MM.1S (cell line): Measurements from ENCODE around the gene SAE1.

Experiments
- DNase-seq: peaks from one replicate; pipeline ENCODE4 v3.0.0-alpha.2; 2015
- H2AFZ ChIP-seq: fragments of 300-600 bp; sonication (generic); 2 replicates; pipeline ENCODE4 v1.6.0; 2016; ENCODE audit warnings: antibody characterized with exemption, low read length
- H3F3A ChIP-seq: fragments of 300-600 bp; sonication (generic); 2 replicates; pipeline ENCODE4 v1.6.1; 2016; ENCODE audit warnings: mild to moderate bottlenecking, antibody characterized with exemption, low read length, moderate library complexity, mixed read lengths; ENCODE audit not compliant: insufficient read depth
- H3K27ac ChIP-seq: fragments of 300-600 bp; sonication (generic); 2 replicates; pipeline ENCODE4 v1.5.1; 2016; ENCODE audit warnings: mild to moderate bottlenecking, low read length
- H3K27me3 ChIP-seq: fragments of 300-600 bp; sonication (generic); replicated peaks from 2 replicates; pipeline ENCODE4 v1.6.0; 2016; ENCODE audit warnings: low read length; ENCODE audit not compliant: insufficient read depth
- H3K36me3 ChIP-seq: fragments of 300-600 bp; sonication (generic); replicated peaks from 2 replicates; pipeline ENCODE4 v1.6.1; 2016; ENCODE audit warnings: mild to moderate bottlenecking, low read length, mixed read lengths; ENCODE audit not compliant: insufficient read depth
- H3K4me1 ChIP-seq: fragments of 300-600 bp; sonication (generic); 2 replicates; pipeline ENCODE4 v1.6.1; 2016; ENCODE audit warnings: low read length, mixed read lengths
- H3K4me2 ChIP-seq: fragments of 300-600 bp; sonication (generic); 2 replicates; pipeline ENCODE4 v1.6.0; 2016; ENCODE audit warnings: low read depth, low read length
- H3K4me3 ChIP-seq: fragments of 300-600 bp; sonication (generic); 2 replicates; pipeline ENCODE4 v1.5.1; 2016; ENCODE audit warnings: low read length, mixed read lengths
- H3K79me2 ChIP-seq: fragments of 300-600 bp; sonication (generic); 2 replicates; pipeline ENCODE4 v1.6.1; 2016; ENCODE audit warnings: mixed run types, low read length, mixed read lengths
- H3K9ac ChIP-seq: fragments of 300-600 bp; sonication (generic); 2 replicates; pipeline ENCODE4 v1.6.1; 2016; ENCODE audit warnings: low read length, mixed read lengths
- H3K9me2 ChIP-seq: fragments of 300-600 bp; sonication (generic); replicated peaks from 2 replicates; pipeline ENCODE4 v1.6.1; 2016; ENCODE audit warnings: mild to moderate bottlenecking, low read length, mixed read lengths; ENCODE audit not compliant: insufficient read depth
- H3K9me3 ChIP-seq: fragments of 300-600 bp; sonication (generic); replicated peaks from 2 replicates; pipeline ENCODE4 v1.6.1; 2016; ENCODE audit warnings: mild to moderate bottlenecking, low read length, mixed read lengths; ENCODE audit not compliant: insufficient read depth
- H4K20me1 ChIP-seq: fragments of 300-600 bp; sonication (generic); 2 replicates; pipeline ENCODE4 v1.6.1; 2016; ENCODE audit warnings: mild to moderate bottlenecking, low read length, moderate library complexity, mixed read lengths; ENCODE audit not compliant: insufficient read depth
- EZH2 ChIP-seq: fragments of 300-600 bp; sonication (generic); optimal IDR thresholded peaks from 2 replicates; pipeline ENCODE3; 2017; ENCODE audit warnings: low read depth, mild to moderate bottlenecking, antibody characterized with exemption, low read length, mixed read lengths
- EZH2phosphoT487 ChIP-seq: fragments of 300-600 bp; sonication (generic); IDR thresholded peaks from 2 replicates; pipeline ENCODE4 v1.6.1; 2018; ENCODE audit warnings: antibody characterized with exemption, low read length
- TF ChIP-seq, protein P1 (sequence below): fragments of 300-600 bp; sonication (generic); IDR thresholded peaks from 2 replicates; pipeline ENCODE4 v1.5.1; 2016; ENCODE audit warnings: antibody characterized with exemption, low read length, mixed read lengths

SAE1 gene

DNA sequence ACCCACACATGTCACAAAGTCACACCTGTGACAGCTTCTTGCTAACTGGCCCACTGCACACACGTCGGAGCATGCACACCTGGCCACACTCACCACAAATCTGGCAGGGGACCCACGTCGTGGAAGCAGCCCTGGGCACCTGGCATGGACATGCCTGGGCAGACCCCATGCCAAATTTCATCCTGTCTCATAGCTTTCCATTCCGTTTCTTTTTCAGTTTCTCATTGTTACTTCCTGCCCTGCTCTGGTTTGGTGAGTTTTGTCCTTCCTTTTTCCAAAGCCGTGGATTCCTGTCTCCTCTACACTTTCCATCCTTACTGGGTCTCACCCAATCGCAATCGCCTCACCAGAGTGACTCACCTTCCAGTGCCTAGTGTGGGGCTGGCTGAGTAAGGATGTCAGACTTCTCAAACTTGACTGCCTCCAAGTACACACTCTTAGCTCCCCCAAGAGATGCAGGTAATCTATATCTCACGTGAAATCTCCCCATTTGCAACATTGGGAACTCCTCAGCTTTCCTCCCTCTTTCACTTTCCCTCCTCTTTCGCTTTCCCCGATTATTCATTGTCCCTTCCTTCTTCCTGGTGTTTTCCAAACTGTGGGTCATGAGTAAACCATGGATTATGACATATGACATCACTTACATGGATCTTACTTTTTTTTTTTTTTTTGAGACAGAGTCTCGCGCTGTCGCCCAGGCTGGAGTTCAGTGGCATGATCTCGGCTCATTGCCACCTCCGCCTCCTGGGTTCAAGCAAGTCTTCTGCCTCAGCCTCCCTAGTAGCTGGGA lies 102.0 kb downstream of the SAE1 start:
- Histone ChIP-seq H3K9me3 (no peaks in the 10 kb centered on the region), H3K36me3 (no peaks in the 10 kb centered on the region), H4K20me1 (no peaks in the 10 kb centered on the region), H3K9me2 (no peaks in the 10 kb centered on the region), H3K27ac (peak overlapping the region; percentile 2; the same call in 1 of the 2 replicates), H3F3A (peaks cover 35% of the 10 kb centered on the region), H3K79me2 (peaks cover 8% of the 10 kb centered on the region; the same call in 1 of the 2 replicates), H2AFZ (0 out of 2 replicates have a peak overlapping the region, but pooled peaks have one; percentile 17), H3K4me1 (peaks cover 30% of the 10 kb centered on the region), H3K27me3 (no peaks in the 10 kb centered on the region), H3K9ac (no peak overlapping the region), H3K4me3 (no peak overlapping the region), H3K4me2 (no peak overlapping the region)
- DNase-seq = no peak
- TF ChIP-seq EZH2 = no peak
- no peak for TF ChIP-seq EZH2phosphoT487
- TF ChIP-seq, protein P1, sequence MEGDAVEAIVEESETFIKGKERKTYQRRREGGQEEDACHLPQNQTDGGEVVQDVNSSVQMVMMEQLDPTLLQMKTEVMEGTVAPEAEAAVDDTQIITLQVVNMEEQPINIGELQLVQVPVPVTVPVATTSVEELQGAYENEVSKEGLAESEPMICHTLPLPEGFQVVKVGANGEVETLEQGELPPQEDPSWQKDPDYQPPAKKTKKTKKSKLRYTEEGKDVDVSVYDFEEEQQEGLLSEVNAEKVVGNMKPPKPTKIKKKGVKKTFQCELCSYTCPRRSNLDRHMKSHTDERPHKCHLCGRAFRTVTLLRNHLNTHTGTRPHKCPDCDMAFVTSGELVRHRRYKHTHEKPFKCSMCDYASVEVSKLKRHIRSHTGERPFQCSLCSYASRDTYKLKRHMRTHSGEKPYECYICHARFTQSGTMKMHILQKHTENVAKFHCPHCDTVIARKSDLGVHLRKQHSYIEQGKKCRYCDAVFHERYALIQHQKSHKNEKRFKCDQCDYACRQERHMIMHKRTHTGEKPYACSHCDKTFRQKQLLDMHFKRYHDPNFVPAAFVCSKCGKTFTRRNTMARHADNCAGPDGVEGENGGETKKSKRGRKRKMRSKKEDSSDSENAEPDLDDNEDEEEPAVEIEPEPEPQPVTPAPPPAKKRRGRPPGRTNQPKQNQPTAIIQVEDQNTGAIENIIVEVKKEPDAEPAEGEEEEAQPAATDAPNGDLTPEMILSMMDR = no peak

GRCh38 chr19:47236072-47236675 lies 105.5 kb downstream of the SAE1 start:
- H3K27me3 ChIP-seq = no peaks in the 10 kb centered on the region
- H3F3A ChIP-seq = peaks cover 25% of the 10 kb centered on the region
- no peak for DNase-seq
- no peak overlapping the region for H2AFZ ChIP-seq
- H3K79me2 ChIP-seq = no peaks in the 10 kb centered on the region
- no peak overlapping the region for H3K4me3 ChIP-seq
- H3K9ac ChIP-seq = no peak overlapping the region
- no peaks in the 10 kb centered on the region for H4K20me1 ChIP-seq
- H3K9me2 ChIP-seq = no peaks in the 10 kb centered on the region
- TF ChIP-seq EZH2phosphoT487 (no peak), EZH2 (no peak)
- TF ChIP-seq, protein P1 = no peak
- H3K4me2 ChIP-seq = no peak overlapping the region
- H3K36me3 ChIP-seq = no peaks in the 10 kb centered on the region
- H3K9me3 ChIP-seq = no peaks in the 10 kb centered on the region
- H3K4me1 ChIP-seq = peaks cover 27% of the 10 kb centered on the region
- no peak overlapping the region for H3K27ac ChIP-seq

DNA sequence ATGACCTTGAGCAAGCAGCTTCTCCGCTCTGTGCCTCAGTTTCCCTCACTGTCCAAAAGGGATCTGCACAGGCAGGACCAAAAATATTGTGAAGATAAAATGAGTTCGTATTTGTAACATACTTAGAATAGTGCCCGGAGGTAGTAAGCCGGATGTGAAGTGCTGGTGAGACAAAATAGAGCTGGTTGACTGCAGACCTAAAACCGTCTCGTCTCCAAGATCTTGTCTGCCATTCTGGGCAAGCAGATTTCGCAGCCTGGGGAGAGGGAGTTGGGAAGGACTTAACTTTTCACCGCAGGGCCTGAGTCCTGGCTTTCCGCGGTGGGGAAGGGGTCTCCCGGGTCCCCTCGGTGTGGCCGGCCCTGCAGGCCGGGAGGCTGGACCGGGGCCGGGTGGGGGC lies 108.5 kb downstream of the SAE1 start:
- Histone ChIP-seq H3K4me1 (peaks cover 33% of the 10 kb centered on the region), H3K9me3 (no peaks in the 10 kb centered on the region), H3K4me3 (no peak overlapping the region), H4K20me1 (no peaks in the 10 kb centered on the region), H3K9me2 (no peaks in the 10 kb centered on the region), H2AFZ (no peak overlapping the region), H3K27me3 (no peaks in the 10 kb centered on the region), H3K79me2 (no peaks in the 10 kb centered on the region), H3K9ac (no peak overlapping the region), H3K4me2 (peak overlapping the region; percentile 71), H3F3A (peaks cover 20% of the 10 kb centered on the region), H3K27ac (no peak overlapping the region), H3K36me3 (no peaks in the 10 kb centered on the region)
- no peak for DNase-seq
- TF ChIP-seq EZH2 (no peak), EZH2phosphoT487 (no peak)
- TF ChIP-seq, protein P1 = no peak
